GM18508 (cell line): Measurements from ENCODE around the gene PPARA.

Experiments used
- ATAC-seq: cut with Tn5 transposase; IDR thresholded peaks from one replicate; pipeline ENCODE4 v1.9.1; 2021; ENCODE audit warnings: moderate number of reproducible peaks; ENCODE audit not compliant: insufficient read depth, unreplicated experiment

PPARA gene

GRCh38 chr22:46113910-46114517 lies 36.3 kb upstream of the PPARA start:
- no peak for ATAC-seq

GRCh38 chr22:46114518-46115387 lies 35.6 kb upstream of the PPARA start:
- no peak for ATAC-seq

DNA sequence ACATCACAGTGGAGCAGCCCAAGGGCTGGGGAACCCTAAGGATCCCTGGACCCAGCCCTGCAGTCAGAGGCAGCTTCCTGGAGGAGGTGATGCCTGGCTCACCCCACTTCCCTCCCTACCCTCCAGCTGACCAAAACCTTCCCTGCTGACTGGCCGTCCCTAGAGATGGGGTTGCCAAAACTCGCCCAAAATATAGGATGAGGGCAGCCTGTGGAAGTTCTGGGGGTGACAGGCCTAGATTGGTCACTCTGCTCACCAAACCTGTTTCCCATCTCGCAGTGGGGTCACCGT lies 35.0 kb upstream of the PPARA start:
- no peak for ATAC-seq

DNA sequence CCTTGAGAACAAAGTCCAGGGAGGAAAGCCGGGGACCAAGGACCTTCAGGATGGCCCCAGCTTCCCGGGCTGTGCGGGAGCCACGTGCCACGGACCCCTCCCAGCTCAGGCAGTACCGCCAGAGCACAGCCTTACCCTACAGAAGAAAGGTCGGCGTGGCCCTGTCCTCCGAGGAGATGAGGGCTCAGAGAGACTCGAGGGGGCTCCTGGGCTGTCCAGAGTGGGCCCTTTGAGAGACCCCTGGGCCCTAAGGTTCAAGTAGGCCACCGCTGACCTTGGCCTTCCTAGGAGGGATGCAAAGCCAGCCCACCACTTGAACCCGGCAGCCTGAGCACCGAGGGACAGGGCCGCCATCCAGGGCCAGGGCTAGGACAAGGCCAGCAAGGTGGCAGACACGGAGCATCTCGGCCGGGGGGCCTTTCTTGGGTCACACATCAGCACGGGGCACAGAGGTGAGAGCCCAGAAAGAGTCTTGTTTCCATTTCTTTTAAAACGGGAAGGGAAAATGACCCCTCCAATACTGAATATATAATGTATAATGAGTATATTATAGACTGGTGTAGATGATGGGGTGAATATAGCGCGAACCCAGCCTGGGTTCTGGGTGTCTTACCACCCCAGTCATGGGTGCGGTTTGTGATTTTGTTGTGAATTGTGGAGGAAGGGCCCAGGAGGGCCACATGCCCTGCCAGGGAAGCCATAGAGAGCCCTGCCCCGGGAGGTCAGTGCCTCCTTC lies 34.4 kb upstream of the PPARA start:
- no peak for ATAC-seq

- no peak for ATAC-seq
Measured at GRCh38 chr22:46116491-46116958, 33.8 kb upstream of the PPARA start.

GRCh38 chr22:46117206-46118199 lies 32.8 kb upstream of the PPARA start:
- ATAC-seq: no peak

- ATAC-seq: no peak
Measured at GRCh38 chr22:46119093-46119728, 31.1 kb upstream of the PPARA start.

DNA sequence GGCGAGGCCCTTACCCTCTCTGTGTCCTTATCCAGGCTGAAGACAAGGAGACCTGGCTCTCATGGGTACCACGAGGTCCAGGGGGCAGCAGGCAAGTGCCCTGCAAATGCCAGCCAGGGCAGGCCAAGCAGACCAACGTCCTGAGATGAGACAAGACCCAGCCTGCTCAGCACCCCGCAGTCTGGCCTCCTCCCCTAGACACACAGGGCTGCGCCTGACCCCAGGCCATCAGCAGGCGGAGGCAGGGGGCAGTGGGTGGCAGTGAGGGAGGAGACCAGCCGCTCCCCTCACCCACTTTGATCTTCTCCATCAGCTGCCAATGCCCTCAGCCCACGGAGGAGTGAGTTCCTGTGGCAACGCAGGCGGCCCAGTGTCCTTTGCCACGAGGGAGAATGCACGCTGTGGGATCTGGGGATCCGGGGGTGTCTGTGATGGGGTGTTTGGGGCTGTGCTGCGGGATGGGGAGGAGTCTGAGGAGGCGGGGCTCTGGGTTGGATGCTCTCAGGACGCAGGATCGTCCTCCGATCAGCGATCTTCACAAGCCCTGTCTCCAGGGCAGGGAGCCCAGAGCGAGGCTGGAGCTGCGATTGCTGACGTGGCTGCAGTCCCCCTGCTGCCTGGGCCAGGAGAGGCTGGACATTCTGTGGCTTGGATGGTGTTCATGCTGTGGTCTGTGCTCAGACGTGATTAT lies 30.5 kb upstream of the PPARA start:
- ATAC-seq: no peak

- no peak for ATAC-seq
Measured at GRCh38 chr22:46120420-46120737, 29.9 kb upstream of the PPARA start.

DNA sequence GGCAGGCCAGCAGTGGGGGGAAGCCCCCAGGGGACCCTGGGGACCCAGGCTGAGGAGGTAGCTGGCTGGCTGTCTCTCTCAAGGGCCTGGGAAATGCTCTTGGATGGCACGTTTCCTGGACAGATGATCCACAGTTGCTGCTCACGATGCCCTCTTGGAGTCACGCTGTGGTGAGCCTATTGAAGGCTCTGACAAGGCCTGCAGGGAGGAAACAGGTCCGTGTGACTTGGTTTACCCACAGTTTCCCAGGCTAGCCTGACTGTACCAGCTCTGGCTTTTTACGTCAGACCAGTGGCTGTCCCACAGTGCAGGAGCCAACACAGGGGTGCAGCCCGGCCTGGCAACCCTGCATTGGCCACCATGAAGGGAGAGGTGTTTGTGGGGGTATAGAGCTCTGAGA lies 29.2 kb upstream of the PPARA start:
- ATAC-seq: no peak

GRCh38 chr22:46121523-46122287 lies 28.6 kb upstream of the PPARA start:
- ATAC-seq: no peak

DNA sequence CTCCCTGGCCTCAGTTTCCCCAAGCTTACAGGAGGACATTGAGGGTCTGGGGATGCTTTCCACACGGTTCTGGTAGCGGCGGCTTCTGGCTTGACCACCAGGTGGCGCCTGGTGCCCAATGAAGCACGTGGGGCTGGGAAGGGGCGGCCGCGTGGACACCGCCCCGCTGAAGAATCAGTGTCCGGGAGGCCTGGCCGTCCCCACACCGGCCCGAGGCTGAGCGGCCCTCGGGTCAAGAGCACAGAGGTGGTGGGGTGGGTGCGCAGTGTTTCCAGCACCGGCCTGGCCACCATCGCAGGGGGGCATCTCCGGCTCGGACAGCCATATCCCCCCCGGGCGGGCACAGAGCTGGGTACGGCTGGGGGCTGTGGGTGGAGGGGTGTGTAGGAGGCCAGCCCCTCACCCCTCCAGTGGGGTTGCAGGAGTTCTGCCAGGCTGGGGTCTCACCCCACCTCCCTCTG lies 27.8 kb upstream of the PPARA start:
- no peak for ATAC-seq

DNA sequence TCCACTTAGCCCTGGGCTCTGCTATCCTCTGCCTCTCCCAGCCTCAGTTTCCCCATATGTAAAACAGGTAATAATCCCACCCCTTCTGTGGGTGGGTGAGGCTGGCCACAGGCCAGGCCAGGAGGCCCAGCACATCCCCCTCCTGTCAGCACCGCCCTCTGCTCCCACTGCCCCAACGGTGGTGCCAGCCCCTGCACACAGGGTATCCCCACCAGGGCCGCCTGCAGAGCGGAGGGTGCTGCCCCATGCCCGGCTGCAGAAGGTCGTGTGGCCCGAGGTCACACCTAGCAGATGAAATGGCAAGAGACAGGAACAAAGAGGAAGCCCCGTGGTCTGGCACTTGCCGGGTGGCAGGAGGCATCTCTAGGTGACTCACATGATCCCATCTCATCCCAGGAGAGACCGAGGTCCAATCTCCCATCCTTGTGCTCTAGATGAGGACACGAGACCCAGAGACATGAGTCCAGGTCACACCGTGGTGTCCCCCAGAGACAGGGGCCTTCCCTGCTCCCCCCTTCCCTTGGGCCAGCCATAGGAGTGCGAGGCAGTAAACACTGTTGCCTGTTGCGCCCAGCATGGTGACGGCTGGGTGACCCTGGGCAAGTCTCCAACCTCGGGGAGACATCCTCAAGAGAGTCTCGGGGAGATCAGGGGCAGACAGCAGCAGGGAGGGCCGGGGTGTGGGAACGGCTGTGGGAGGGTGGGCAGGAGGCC lies 27.2 kb upstream of the PPARA start:
- no peak for ATAC-seq

DNA sequence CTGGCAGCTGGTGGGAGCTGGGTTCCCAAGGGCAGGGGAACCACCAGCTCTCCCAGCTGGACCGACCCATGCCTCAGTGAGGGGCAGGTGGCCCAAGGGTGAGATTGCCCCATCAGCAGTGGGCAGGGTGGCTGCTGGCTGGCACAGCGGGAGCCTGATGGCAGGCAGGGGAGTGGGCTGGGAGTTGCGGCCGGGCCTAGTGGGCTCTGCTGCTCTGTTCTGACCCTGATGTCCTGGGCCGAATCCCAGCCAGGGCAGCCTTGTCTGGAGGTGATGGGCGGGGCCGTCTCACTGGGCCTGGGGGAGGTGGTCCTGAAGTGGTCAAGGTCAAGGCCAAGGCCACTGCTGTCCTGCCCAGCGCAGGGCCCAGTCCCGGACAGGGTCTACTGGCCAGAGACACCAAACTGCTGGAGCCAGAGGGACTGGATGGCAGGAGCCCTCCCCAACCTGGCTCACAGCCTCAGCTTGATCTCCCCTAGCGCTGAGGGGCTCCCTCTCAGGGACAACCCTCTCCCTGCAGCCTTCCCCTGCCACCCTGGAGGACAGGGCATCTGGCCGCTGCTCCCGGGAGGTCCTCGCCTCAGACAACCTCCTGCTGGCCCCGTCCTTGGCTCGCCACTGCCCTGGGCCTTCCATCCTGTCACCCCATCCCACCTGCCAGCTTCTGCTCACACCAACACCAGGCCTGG lies 26.5 kb upstream of the PPARA start:
- no peak for ATAC-seq

- ATAC-seq: no peak
Measured at GRCh38 chr22:46124383-46125144, 25.8 kb upstream of the PPARA start.

DNA sequence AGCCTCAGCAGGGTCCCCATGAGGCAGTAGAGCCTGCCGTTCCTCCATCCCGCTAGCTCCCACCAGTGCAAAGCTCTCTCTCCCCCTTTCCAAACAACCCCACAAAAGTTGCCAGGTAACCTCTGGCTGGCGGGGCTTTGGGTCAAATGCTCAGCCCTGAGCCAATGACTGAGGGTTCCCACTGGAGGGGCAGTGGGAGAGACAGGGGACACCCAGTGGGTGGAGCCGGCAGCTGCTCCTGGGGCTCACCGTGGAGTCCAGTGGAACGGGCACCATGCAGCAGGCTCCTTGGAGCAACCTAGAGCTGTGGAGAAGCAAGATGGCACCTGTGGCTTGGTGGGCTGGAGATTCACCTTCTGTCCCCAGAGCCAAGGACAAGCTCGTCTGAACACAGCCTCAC lies 25.0 kb upstream of the PPARA start:
- no peak for ATAC-seq
